SK-N-SH (cell line): ENCODE measurements around the gene GABRG3.

Experiments
- CTCF ChIP-seq: fragments of 200-600 bp; sonication (generic); IDR thresholded peaks from 2 replicates; pipeline ENCODE4 v1.6.1; 2017; ENCODE audit warnings: antibody characterized with exemption, mild to moderate bottlenecking, moderate library complexity
- POLR2AphosphoS5 ChIP-seq: IDR thresholded peaks from 2 replicates; pipeline ENCODE4 v1.6.1; 2012; ENCODE audit warnings: low read depth, low read length

GRCh38 chr15:27101982-27102381 lies 131.0 kb downstream of the GABRG3 start:
- TF ChIP-seq POLR2AphosphoS5: no peak
- no peak for TF ChIP-seq CTCF
